IMR-90 (cell line): ENCODE data around the gene POLR1C. TPM values are rescaled to one million over a fixed set of nuclear protein-coding genes. Genes with fewer than 3 reads are reported as not detected.

Source experiments
- ATAC-seq: fragments of 200-7000 bp; cut with Tn5 transposase; 2 replicates; pipeline ENCODE4 v1.9.1; 2020; ENCODE audit warnings: low read depth, mild to moderate bottlenecking, moderate library complexity
- BruUV-seq: library from RNA; stranded (reverse); fragments of 400-500 nt; replicated peaks from 2 replicates; lab custom pipeline; 2021; lab: Mats Ljungman, UMichigan
- CTCF ChIA-PET: fragments of 300-600 bp; formaldehyde crosslinking; extraction: SDS; loops from one replicate; lab custom pipeline; 2021; ENCODE audit warnings: antibody characterized with exemption; lab: Yijun Ruan, JAX
- POLR2A ChIA-PET: fragments of 300-600 bp; sonication (Branson Sonifier 250); formaldehyde crosslinking; loops from one replicate; lab custom pipeline; 2022; ENCODE audit warnings: antibody characterized with exemption; ENCODE audit not compliant: unreplicated experiment; lab: Charles Lee
- DNase-seq: peaks from one replicate; pipeline ENCODE4 v3.0.0; 2013
- H2AFZ ChIP-seq: replicated peaks from 2 replicates; pipeline ENCODE3; 2013; ENCODE audit warnings: low read length, mild to moderate bottlenecking; ENCODE audit not compliant: poor library complexity
- H2AK5ac ChIP-seq: 2 replicates; pipeline ENCODE4 v1.6.1; 2013; ENCODE audit warnings: low read depth, low read length, inconsistent platforms
- H2AK9ac ChIP-seq: replicated peaks from 2 replicates; pipeline ENCODE3; 2013; ENCODE audit warnings: mild to moderate bottlenecking, low read depth, low read length, moderate library complexity; ENCODE audit not compliant: poor library complexity
- H2BK120ac ChIP-seq: 2 replicates; pipeline ENCODE4 v1.6.1; 2013; ENCODE audit warnings: low read depth, low read length, inconsistent platforms
- H2BK15ac ChIP-seq: 3 replicates; pipeline ENCODE4 v1.6.1; 2013; ENCODE audit warnings: low read depth, low read length, inconsistent platforms
- H2BK20ac ChIP-seq: 2 replicates; pipeline ENCODE4 v1.6.1; 2013; ENCODE audit warnings: low read depth, mild to moderate bottlenecking, inconsistent platforms, low read length, moderate library complexity
- H2BK5ac ChIP-seq: 2 replicates; pipeline ENCODE4 v1.6.1; 2013; ENCODE audit warnings: mild to moderate bottlenecking, low read depth, low read length, inconsistent platforms; ENCODE audit not compliant: poor library complexity, severe bottlenecking
- H3K14ac ChIP-seq: replicated peaks from 2 replicates; pipeline ENCODE4 v1.6.1; 2013; ENCODE audit warnings: low read depth, low read length, inconsistent platforms
- H3K18ac ChIP-seq: 2 replicates; pipeline ENCODE4 v1.6.1; 2013; ENCODE audit warnings: low read depth, low read length, control low read depth
- H3K23ac ChIP-seq: 2 replicates; pipeline ENCODE4 v1.6.1; 2013; ENCODE audit warnings: low read depth, low read length, inconsistent platforms
- H3K27ac ChIP-seq: 2 replicates; pipeline ENCODE4 v1.5.1; 2013; ENCODE audit warnings: mild to moderate bottlenecking, control low read depth, low read length; ENCODE audit not compliant: insufficient read depth
- H3K27me3 ChIP-seq: 2 replicates; pipeline ENCODE4 v1.6.1; 2013; ENCODE audit warnings: low read length; ENCODE audit not compliant: control insufficient read depth, insufficient read depth
- H3K36me3 ChIP-seq: 2 replicates; pipeline ENCODE4 v1.6.1; 2013; ENCODE audit warnings: low read length, mixed read lengths; ENCODE audit not compliant: control insufficient read depth, insufficient read depth
- H3K4ac ChIP-seq: 2 replicates; pipeline ENCODE4 v1.6.1; 2013; ENCODE audit warnings: low read depth, low read length, inconsistent platforms
- H3K4me1 ChIP-seq: 2 replicates; pipeline ENCODE4 v1.6.1; 2013; ENCODE audit warnings: low read length, mixed read lengths; ENCODE audit not compliant: control insufficient read depth, insufficient read depth
- H3K4me2 ChIP-seq: 2 replicates; pipeline ENCODE4 v1.6.1; 2013; ENCODE audit warnings: low read depth, mild to moderate bottlenecking, control low read depth, low read length, moderate library complexity
- H3K4me3 ChIP-seq: 2 replicates; pipeline ENCODE4 v1.5.1; 2013; ENCODE audit warnings: low read depth, mild to moderate bottlenecking, control low read depth, low read length, moderate library complexity; ENCODE audit not compliant: insufficient read depth
- H3K56ac ChIP-seq: 2 replicates; pipeline ENCODE4 v1.6.1; 2013; ENCODE audit warnings: low read length, inconsistent platforms; ENCODE audit not compliant: insufficient read depth; ENCODE audit errors: extremely low read depth
- H3K79me1 ChIP-seq, 2 experiments: 2 replicates each; pipeline ENCODE4 v1.6.1; 2013; ENCODE audit warnings: low read length in 2 of 2, inconsistent platforms in 1 of 2, low read depth in 1 of 2
- H3K9ac ChIP-seq: 2 replicates; pipeline ENCODE4 v1.6.1; 2013; ENCODE audit warnings: low read depth, low read length, control low read depth
- H3K9me1 ChIP-seq: 2 replicates; pipeline ENCODE4 v1.6.1; 2013; ENCODE audit warnings: low read length, inconsistent platforms; ENCODE audit not compliant: insufficient read depth
- H3K9me3 ChIP-seq: 2 replicates; pipeline ENCODE4 v1.6.1; 2013; ENCODE audit warnings: low read length; ENCODE audit not compliant: control insufficient read depth, insufficient read depth
- H4K20me1 ChIP-seq: 2 replicates; pipeline ENCODE4 v1.6.1; 2013; ENCODE audit warnings: low read length, inconsistent platforms; ENCODE audit not compliant: insufficient read depth
- H4K5ac ChIP-seq: 2 replicates; pipeline ENCODE4 v1.6.1; 2013; ENCODE audit warnings: mild to moderate bottlenecking, low read depth, low read length, control low read depth
- H4K8ac ChIP-seq, 2 experiments: 2 replicates each; pipeline ENCODE4 v1.6.1; 2013; ENCODE audit warnings: low read depth in 2 of 2, low read length in 2 of 2, control low read depth in 1 of 2, inconsistent platforms in 1 of 2
- H4K91ac ChIP-seq: 2 replicates; pipeline ENCODE4 v1.6.1; 2013; ENCODE audit warnings: low read depth, low read length, inconsistent platforms; ENCODE audit not compliant: insufficient read depth
- BHLHE40 ChIP-seq: fragments of 150-350 bp; IDR thresholded peaks from 2 replicates; pipeline ENCODE4 v1.6.1; 2016; ENCODE audit warnings: mild to moderate bottlenecking, low read depth, low read length
- ELK1 ChIP-seq: fragments of 150-350 bp; IDR thresholded peaks from 2 replicates; pipeline ENCODE4 v1.6.1; 2016; ENCODE audit warnings: low read depth, mild to moderate bottlenecking, low read length, moderate library complexity, borderline replicate concordance
- FOS ChIP-seq: fragments of 150-350 bp; IDR thresholded peaks from 2 replicates; pipeline ENCODE4 v1.6.1; 2016; ENCODE audit warnings: low read depth, low read length
- MAZ ChIP-seq: IDR thresholded peaks from 2 replicates; pipeline ENCODE4 v1.6.1; 2012; ENCODE audit warnings: low read depth, mild to moderate bottlenecking, low read length, improper control_type of control experiment, moderate library complexity, borderline replicate concordance
- RCOR1 ChIP-seq: IDR thresholded peaks from 2 replicates; pipeline ENCODE4 v1.6.1; 2012; ENCODE audit warnings: mild to moderate bottlenecking, low read length, improper control_type of control experiment; ENCODE audit not compliant: insufficient replicate concordance
- RFX5 ChIP-seq: IDR thresholded peaks from 2 replicates; pipeline ENCODE4 v1.8.0; 2012; ENCODE audit warnings: low read depth, mild to moderate bottlenecking, low read length, moderate library complexity
- SMC3 ChIP-seq: fragments of 150-350 bp; IDR thresholded peaks from 2 replicates; pipeline ENCODE4 v1.6.1; 2016; ENCODE audit warnings: low read depth, mild to moderate bottlenecking, antibody characterized with exemption, low read length, moderate library complexity
- WGBS, 2 experiments: methylation state at CpG; one replicate each; pipeline versions ENCODE4 v1.1.5 to v1.1.7; 2013; ENCODE audit warnings: missing lambda C conversion rate in 2 of 2; ENCODE audit not compliant: insufficient read length in 1 of 2; ENCODE audit errors: extremely low coverage in 2 of 2; 5-methylcytosine and 5-hydroxymethylcytosine counted together
- dilution Hi-C: fragments of 300-500 bp; cut with HindIII; formaldehyde crosslinking; loops from one replicate; pipeline ENCODE4 v1.14.3; 2018; ENCODE audit warnings: low sequenced_read_pairs; ENCODE audit not compliant: unreplicated experiment
- in situ Hi-C: fragments of 300-500 bp; cut with MboI; formaldehyde crosslinking; loops from 3 replicates; pipeline ENCODE4 v1.14.3; 2019; ENCODE audit warnings: low sequenced_read_pairs, inconsistent platforms, mixed read lengths
- intact Hi-C: fragments of 100-400 bp; cut with micrococcal nuclease; formaldehyde crosslinking; loops from 2 replicates; pipeline ENCODE4 v1.10.0; 2022
- polyA plus RNA-seq, 3 experiments: library from polyadenylated mRNA; depleted of rRNA; stranded (reverse); fragments of >200 nt; gene quantifications; 2 replicates each; pipeline ENCODE4 v1.2.3, GENCODE V29; 2012; ENCODE audit warnings: low replicate concordance in 1 of 3
- total RNA-seq: library from RNA; depleted of rRNA; stranded (reverse); fragments of >200 nt; gene quantifications from 2 replicates; pipeline ENCODE4 v1.2.3, GENCODE V29; 2012

Gene POLR1C
- total and polyA plus RNA-seq, 2 of the 4 experiments (the other 2 are of a cell fraction), result 46.1 to 72.6 TPM

GRCh38 chr6:43493833-43494232 lies 23.1 kb upstream of the POLR1C start:
- no peak overlapping the region for H3K23ac ChIP-seq
- no peak for DNase-seq
- no peak overlapping the region for H2BK5ac ChIP-seq
- BruUV-seq, result no TSS peak
- peak overlapping the region; percentile 11 for H2AK9ac ChIP-seq
- H2BK15ac ChIP-seq, result 0 out of 3 replicates have a peak overlapping the region, but pooled peaks have one; percentile 2
- H3K18ac ChIP-seq, result no peak overlapping the region
- ATAC-seq, result no peak
- no peak overlapping the region for H2BK20ac ChIP-seq
- H4K8ac ChIP-seq, result no peak overlapping the region
- H3K36me3 ChIP-seq, result peaks cover 4% of the 10 kb centered on the region; the same call in 1 of the 2 replicates
- intact Hi-C loops, result no loop called here
- no peak for TF ChIP-seq BHLHE40
- TF ChIP-seq RCOR1, result no peak
- TF ChIP-seq FOS, result no peak
- no peak for TF ChIP-seq SMC3
- TF ChIP-seq RFX5, result no peak
- TF ChIP-seq MAZ, result no peak
- TF ChIP-seq ELK1, result no peak
- in situ Hi-C loops, result loop anchor here (5.0 to 10.0 kb wide), 2 partner anchors 49 to 237 kb away; no protein-coding TSS in a partner anchor
- no peak overlapping the region for H3K56ac ChIP-seq
- CTCF ChIA-PET, result interaction anchor here (3.3 kb wide), 1 partner anchor 13 kb away, joined by 17 read pairs; no protein-coding TSS in a partner anchor
- peaks cover 31% of the 10 kb centered on the region; the same call in 1 of the 2 replicates for H4K20me1 ChIP-seq
- no peak overlapping the region for H2AFZ ChIP-seq
- POLR2A ChIA-PET, result no interaction called here
- H3K4ac ChIP-seq, result no peak overlapping the region
- H3K27me3 ChIP-seq, result no peaks in the 10 kb centered on the region
- H3K4me3 ChIP-seq, result no peak overlapping the region
- no peak overlapping the region for H3K14ac ChIP-seq
- no peak overlapping the region for H3K4me2 ChIP-seq
- no peak overlapping the region for H2BK120ac ChIP-seq
- no peak overlapping the region for H2AK5ac ChIP-seq
- no peak overlapping the region for H3K27ac ChIP-seq
- H3K9me3 ChIP-seq, result no peaks in the 10 kb centered on the region
- H3K9me1 ChIP-seq, result peaks cover 42% of the 10 kb centered on the region
- no CpG with 5 or more reads among the region's 7 CpGs for WGBS, 2 experiments
- H3K79me1 ChIP-seq, result peaks cover 34 to 76% of the 10 kb centered on the region in 2 experiments
- dilution Hi-C loops, result no loop called here
- no peak overlapping the region for H4K5ac ChIP-seq
- no peak overlapping the region for H3K9ac ChIP-seq
- H4K91ac ChIP-seq, result no peak overlapping the region
- peaks cover 46% of the 10 kb centered on the region for H3K4me1 ChIP-seq
